ENCODE measurements around the gene CST1.
"Not testable (repeated sequence)": the region's sequence is repeated elsewhere in the genome, so short reads cannot be mapped to it uniquely, and the experiment has no call there.

The CST1 gene

GRCh38 chr20:23773127-23773526 is 22.4 kb upstream of the CST1 start:
- H4K20me1 ChIP-seq (ENCODE audit: low read depth, low read length) = no peaks in the 10 kb centered on the region
- H3K36me3 ChIP-seq (ENCODE audit: low read length) = no peaks in the 10 kb centered on the region
- H3K27me3 ChIP-seq (ENCODE audit: low read length) = no peaks in the 10 kb centered on the region
- no peak overlapping the region for H3K9ac ChIP-seq (ENCODE audit: low read length)
- no peak overlapping the region for H3K4me3 ChIP-seq (ENCODE audit: insufficient read depth, low read length, poor library complexity, severe bottlenecking)
- H3K27ac ChIP-seq (ENCODE audit: low read depth, low read length) = no peak overlapping the region
- H3F3A ChIP-seq (ENCODE audit: insufficient read depth) = no peaks in the 10 kb centered on the region
- H2AFZ ChIP-seq (ENCODE audit: low read depth, low read length, severe bottlenecking) = no peak overlapping the region
- TF ChIP-seq EZH2phosphoT487 (conservative IDR thresholded peaks at IDR 0.05; ENCODE audit: low read length) (no peak), CTCF (IDR thresholded peaks at IDR 0.05; ENCODE audit: insufficient read depth, low read length, poor library complexity, severe bottlenecking) (no peak)
- H3K4me2 ChIP-seq (ENCODE audit: low read depth, low read length, poor library complexity, severe bottlenecking) = no peak overlapping the region
- no peaks in the 10 kb centered on the region for H3K9me2 ChIP-seq (replicated peaks; ENCODE audit: insufficient read depth, low read length)
- H3K79me2 ChIP-seq (ENCODE audit: insufficient read depth, low read length) = no peaks in the 10 kb centered on the region
- no peaks in the 10 kb centered on the region for H3K9me3 ChIP-seq (ENCODE audit: insufficient read depth, low read length)

GRCh38 chr20:23772074-23772473 is 21.3 kb upstream of the CST1 start:
- Histone ChIP-seq H4K20me1 (ENCODE audit: low read depth, low read length) (no peaks in the 10 kb centered on the region), H3F3A (ENCODE audit: insufficient read depth) (no peaks in the 10 kb centered on the region), H3K27ac (ENCODE audit: low read depth, low read length) (no peak overlapping the region), H3K4me3 (ENCODE audit: insufficient read depth, low read length, poor library complexity, severe bottlenecking) (no peak overlapping the region), H3K36me3 (ENCODE audit: low read length) (no peaks in the 10 kb centered on the region), H3K9me2 (replicated peaks; ENCODE audit: insufficient read depth, low read length) (no peaks in the 10 kb centered on the region), H3K79me2 (ENCODE audit: insufficient read depth, low read length) (no peaks in the 10 kb centered on the region), H3K9me3 (ENCODE audit: insufficient read depth, low read length) (no peaks in the 10 kb centered on the region), H3K9ac (ENCODE audit: low read length) (no peak overlapping the region), H3K4me2 (ENCODE audit: low read depth, low read length, poor library complexity, severe bottlenecking) (no peak overlapping the region), H3K27me3 (ENCODE audit: low read length) (no peaks in the 10 kb centered on the region), H2AFZ (ENCODE audit: low read depth, low read length, severe bottlenecking) (no peak overlapping the region)
- TF ChIP-seq CTCF (IDR thresholded peaks at IDR 0.05; ENCODE audit: insufficient read depth, low read length, poor library complexity, severe bottlenecking) = no peak
- no peak for TF ChIP-seq EZH2phosphoT487 (conservative IDR thresholded peaks at IDR 0.05; ENCODE audit: low read length)

- Histone ChIP-seq H3K4me3 (ENCODE audit: insufficient read depth, low read length, poor library complexity, severe bottlenecking) (no peak overlapping the region), H3K9me3 (ENCODE audit: insufficient read depth, low read length) (no peaks in the 10 kb centered on the region), H4K20me1 (ENCODE audit: low read depth, low read length) (no peaks in the 10 kb centered on the region), H3K27ac (ENCODE audit: low read depth, low read length) (no peak overlapping the region), H3K4me2 (ENCODE audit: low read depth, low read length, poor library complexity, severe bottlenecking) (no peak overlapping the region), H3K9ac (ENCODE audit: low read length) (no peak overlapping the region), H3F3A (ENCODE audit: insufficient read depth) (no peaks in the 10 kb centered on the region), H3K36me3 (ENCODE audit: low read length) (no peaks in the 10 kb centered on the region), H3K79me2 (ENCODE audit: insufficient read depth, low read length) (no peaks in the 10 kb centered on the region), H3K27me3 (ENCODE audit: low read length) (no peaks in the 10 kb centered on the region), H2AFZ (ENCODE audit: low read depth, low read length, severe bottlenecking) (no peak overlapping the region), H3K9me2 (replicated peaks; ENCODE audit: insufficient read depth, low read length) (no peaks in the 10 kb centered on the region)
- TF ChIP-seq EZH2phosphoT487 (conservative IDR thresholded peaks at IDR 0.05; ENCODE audit: low read length) = no peak
- no peak for TF ChIP-seq CTCF (IDR thresholded peaks at IDR 0.05; ENCODE audit: insufficient read depth, low read length, poor library complexity, severe bottlenecking)
Measured at GRCh38 chr20:23770384-23770783, 19.6 kb upstream of the CST1 start.

GRCh38 chr20:23768520-23768919 is 17.8 kb upstream of the CST1 start:
- H3K9me3 ChIP-seq (ENCODE audit: insufficient read depth, low read length); H3F3A ChIP-seq (ENCODE audit: insufficient read depth); H4K20me1 ChIP-seq (ENCODE audit: low read depth, low read length); H3K79me2 ChIP-seq (ENCODE audit: insufficient read depth, low read length); H3K4me3 ChIP-seq (ENCODE audit: insufficient read depth, low read length, poor library complexity, severe bottlenecking); H3K36me3 ChIP-seq (ENCODE audit: low read length); H3K27ac ChIP-seq (ENCODE audit: low read depth, low read length); H3K27me3 ChIP-seq (ENCODE audit: low read length); H3K4me2 ChIP-seq (ENCODE audit: low read depth, low read length, poor library complexity, severe bottlenecking); H2AFZ ChIP-seq (ENCODE audit: low read depth, low read length, severe bottlenecking); H3K9ac ChIP-seq (ENCODE audit: low read length); H3K9me2 ChIP-seq (replicated peaks; ENCODE audit: insufficient read depth, low read length): not testable (repeated sequence)
